NCI-H146 treated with DMSO at 0.1 percent for 48 hours (cell line): ENCODE measurements around the gene PDE7B.

Source experiments
- DNase-seq: peaks from one replicate; lab custom pipeline; 2025; ENCODE audit not compliant: unreplicated experiment; lab: John Stamatoyannopoulos, UW

The PDE7B gene

DNA sequence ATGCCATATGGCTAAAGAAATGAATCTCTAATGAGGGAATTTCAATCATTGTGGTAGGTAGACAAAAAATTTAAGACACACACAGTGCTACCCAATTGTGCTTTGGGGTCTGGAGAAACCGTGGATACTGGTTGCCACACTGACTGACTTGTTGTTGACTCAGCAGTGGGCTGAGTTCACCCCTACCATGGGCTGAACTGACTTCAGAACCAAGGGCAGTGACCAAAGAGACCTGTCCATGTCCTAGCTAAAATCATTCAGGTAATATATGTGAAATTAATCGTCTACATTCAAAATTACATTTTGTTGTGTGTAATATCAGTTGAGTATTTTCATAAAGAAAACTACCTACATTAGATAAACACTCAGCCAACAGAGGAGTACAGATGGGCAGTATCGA is 131.6 kb downstream of the PDE7B start:
- no peak for DNase-seq

DNA sequence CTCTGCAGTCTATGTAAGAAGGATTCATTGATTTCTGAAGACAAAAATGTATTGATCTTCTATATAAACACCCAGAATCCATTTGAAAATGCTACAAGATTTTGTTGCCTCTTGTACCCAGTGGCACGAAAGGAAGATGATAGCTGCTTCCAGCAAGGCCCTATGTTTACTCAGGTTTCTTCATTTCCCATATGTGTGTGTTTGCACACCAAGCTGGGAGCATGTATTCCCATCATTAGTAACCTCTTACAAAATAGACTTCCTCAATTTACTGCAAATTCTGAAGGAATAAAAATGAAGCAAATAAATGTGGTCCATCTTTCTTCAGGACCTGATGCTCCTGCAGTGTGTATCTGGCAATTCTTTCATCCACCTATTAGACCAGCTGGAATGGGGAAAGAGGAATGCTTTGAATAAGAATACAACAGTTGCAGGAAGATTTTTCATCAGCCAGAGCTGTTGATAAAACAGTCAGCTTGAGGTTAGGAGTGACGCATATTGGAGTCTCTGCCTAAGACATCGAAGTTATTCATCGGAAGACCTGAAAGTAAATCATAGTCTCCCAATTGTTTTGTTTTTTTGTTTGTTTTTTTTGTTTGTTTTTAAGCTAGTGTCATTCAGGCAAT is 132.3 kb downstream of the PDE7B start:
- DNase-seq = no peak

DNA sequence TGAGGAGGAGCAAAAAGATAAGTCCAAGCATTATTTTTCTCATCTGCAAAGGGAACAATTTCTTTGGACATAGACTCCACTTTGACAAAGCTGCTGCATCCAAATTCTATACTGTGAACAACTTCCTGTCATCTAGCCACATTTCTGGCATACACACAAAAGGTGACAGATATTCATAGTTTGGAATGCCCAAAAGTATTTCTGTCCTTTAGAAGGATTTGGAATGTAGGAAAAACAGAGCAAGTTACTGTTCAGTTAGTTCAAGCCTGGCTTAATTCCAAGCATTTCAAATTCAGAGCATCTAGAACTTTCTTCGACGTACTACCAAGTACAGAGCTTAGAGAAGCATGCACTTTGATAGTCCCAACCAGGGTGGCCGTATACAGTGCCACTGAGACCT is 134.0 kb downstream of the PDE7B start:
- DNase-seq = no peak

DNA sequence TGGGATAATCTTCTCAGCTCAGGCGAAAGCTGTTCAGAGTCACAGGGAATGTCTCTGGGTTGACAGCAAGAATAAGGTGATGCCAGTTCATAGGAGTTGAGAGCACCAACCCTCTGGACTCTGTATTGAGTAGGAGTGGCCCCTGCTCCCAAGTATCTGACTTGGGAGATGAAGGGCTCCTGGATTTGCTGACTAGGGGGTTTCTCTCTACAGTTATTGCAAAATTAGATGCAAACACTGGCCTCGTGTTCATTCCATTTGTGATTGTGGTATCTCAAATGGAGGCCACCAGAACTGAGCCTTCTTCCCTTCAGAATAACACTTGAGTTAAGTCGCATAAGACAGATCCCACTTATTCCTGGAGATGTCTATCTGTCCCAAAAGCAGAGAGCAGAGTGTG is 135.7 kb downstream of the PDE7B start:
- no peak for DNase-seq

DNA sequence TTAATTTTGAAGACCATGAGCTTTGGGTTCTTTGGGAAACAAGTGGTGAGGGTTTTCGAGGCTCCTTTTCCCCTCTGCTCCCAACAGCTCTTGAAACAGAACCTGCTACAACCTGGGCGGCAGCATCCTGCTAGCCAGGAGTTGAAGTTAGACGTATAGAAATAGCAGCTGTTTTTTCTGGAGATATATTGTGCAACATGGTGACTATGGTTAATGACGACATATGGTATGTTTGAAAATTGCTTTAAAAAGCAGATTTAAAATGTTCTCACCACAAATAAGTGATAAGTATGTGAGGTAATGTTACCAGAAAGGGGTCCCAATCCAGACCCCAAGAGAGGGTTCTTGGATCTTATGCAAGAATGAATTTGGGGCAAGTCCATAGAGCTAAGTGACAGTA is 138.9 kb downstream of the PDE7B start:
- DNase-seq = no peak

DNA sequence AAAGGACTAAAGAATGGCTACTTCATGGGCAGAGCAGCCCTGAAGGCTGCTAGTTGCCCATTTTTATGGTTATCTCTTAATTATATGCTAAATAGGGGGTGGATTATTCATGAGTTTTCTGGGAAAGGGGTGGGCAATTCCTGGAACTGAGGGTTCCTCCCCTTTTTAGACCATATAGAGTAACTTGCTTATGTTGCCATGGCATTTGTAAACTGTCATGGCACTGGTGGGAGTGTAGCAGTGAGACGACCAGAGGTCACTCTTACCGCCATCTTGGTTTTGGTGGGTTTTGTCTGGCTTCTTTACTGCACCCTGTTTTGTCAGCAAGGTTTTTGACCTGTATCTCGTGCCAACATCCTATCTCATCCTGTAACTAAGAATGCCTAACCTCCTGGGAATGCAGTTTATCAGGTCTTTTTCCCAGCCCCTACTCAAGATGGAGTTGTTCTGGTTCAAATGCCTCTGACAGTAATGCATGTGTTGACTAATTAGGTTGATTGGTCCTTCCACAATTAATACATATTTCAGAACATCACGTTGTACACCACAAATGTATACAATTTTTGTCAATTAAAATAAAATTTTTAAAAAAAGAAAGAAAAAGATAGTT is 139.5 kb downstream of the PDE7B start:
- DNase-seq = no peak

DNA sequence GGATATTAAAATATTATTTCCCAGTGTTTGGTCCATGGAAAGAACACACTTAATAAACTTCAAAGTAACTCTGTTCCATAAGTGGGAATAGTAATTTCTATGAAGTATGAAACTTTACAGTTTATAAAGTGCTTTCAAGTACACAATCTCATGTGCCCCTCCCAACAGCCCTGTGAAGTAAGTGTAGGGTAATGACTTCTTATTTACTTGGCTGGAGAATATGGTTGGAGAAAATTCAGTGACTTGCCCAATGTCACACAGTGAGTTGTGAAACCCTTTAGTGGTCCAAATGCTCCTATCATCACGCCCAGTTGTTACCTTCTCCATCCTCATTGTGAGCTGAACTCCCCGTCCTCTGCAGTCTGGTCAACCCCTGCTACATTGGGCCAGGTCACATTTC is 141.2 kb downstream of the PDE7B start:
- no peak for DNase-seq

DNA sequence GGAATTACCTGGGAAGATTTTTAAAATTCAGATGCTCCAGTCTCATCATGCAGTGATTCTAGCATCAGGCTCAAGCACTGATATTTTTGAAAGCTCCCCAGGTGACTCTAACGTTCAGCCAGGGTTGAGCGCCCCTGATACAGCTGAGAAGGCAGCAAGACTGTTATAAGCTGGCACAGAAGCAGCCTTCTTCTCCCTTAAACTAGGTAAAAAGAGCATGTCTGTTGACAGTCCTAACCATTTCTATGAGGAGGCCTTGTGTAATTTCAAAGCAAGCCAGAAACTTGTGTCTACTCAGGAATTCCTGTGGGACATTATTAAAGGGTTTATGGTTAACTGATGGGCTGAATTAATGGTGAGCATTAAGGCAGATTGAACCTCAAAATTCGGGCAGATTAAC is 141.9 kb downstream of the PDE7B start:
- DNase-seq = no peak

DNA sequence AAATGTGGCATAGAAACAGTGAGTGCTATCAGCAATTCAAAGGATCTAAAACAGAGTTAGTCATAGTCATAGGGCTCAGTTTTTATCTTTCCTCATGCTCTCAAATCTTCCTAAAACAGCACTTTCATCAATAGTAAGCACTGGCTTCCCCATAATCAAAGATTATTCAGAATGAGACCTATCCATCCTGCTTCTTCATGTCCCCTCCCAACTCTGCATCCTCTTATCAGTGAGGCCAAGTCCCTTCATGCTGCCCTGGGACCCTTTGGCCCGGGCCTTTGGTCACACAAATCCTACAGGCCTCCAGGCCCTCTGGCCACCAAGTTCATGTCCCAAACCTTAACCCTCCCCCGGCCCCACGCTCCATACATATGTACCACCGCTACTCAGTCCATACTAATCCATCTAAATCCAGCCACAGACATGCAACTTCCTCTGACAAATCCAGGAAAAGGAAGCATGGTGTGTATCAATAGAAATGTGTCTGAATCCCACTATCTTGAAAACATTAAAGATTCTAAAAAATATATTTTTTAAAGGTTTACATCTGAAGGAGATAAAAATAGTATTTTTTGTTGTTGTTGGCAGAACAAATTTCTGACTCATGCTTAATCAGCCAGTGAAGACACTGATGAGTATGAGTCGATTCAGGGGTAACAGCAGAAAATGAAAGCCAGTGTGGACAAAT is 143.5 kb downstream of the PDE7B start:
- no peak for DNase-seq

DNA sequence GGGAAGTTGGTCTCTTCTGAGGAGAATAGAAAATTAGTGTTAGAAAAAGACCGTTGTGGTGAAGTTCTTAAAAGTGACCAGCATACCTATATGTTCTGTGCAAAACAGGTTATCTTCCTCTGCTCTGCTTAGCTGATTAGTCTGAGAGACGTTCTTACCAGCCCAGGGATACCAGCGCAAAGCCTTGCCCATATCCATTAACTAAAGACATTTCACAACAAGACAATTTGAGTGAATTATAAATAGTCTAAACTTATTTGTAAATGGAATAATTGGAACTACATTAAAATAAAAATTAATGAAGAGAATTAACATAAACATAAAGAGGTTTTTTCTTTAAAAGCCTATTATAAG is 144.0 kb downstream of the PDE7B start:
- no peak for DNase-seq

DNA sequence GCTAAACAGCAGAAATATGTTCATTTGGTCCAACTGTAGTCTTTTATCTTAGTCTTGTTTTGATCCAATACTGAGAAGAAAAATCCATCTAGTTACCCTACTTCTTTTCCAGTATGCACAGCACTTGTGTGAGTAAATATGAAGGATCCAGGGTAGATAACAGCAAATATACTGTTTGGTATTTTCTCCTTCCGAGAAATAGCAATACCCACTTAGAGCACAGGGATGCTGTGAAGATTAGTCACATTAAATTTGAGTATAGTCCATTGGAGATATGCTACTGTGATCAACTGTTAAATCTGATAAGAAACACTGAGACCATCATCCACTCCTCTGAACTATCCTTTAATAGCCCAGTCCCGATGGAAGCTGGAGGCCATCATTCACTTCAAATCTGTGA is 145.2 kb downstream of the PDE7B start:
- no peak for DNase-seq

DNA sequence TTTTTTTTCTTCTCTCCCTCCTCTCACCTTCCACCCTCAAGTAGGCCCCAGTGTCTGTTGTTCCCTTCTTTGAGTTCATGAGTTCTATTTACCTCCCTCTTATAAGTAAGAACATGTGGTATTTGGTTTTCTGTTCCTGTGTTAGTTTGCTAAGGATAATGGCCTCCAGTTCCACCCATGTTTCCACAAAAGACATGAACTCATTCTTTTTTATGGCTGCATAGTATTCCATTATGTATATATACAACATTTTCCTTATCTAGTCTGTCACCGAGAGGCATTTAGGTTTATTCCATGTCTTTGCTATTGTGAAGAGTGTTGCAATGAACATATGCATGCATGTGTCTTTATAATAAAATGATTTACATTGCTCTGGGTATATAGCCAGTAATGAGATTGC is 147.9 kb downstream of the PDE7B start:
- no peak for DNase-seq

DNA sequence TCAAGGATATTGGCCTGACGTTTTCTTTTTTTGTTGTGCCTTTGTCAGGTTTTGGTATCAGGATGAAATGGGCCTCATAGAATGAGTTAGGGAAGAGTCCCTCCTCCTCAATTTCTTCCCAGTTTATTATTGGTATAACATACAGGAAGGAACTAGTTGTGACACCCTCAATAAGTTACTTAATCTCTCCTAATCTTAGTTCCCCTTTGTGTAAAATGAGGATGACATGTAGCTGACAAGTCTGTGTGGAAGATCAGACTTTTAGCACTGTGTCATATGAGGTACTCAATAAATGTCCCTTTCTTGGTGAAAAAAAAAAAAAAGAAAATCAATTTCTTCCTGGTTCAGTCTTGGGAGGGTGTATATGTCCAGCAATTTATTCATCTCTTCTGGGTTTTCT is 155.8 kb downstream of the PDE7B start:
- DNase-seq = no peak

DNA sequence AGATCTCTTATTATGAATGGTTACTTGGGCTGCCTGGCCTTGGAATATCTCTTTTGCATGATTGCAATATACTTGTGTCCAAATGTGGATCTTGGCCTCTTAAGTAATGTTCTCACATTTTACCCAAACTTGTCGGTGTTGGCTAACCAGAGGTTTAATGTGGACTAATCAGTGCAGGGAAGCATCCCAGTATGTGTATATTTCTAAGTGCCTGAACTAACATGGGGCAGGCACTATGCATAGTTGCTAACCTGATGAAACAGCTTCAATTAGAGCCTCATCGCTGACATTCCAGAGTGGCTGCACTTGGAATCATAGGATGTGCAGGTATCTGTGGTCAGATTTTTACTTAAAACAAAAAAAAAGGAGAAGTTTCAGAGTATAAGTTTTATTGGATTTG is 160.0 kb downstream of the PDE7B start:
- no peak for DNase-seq

DNA sequence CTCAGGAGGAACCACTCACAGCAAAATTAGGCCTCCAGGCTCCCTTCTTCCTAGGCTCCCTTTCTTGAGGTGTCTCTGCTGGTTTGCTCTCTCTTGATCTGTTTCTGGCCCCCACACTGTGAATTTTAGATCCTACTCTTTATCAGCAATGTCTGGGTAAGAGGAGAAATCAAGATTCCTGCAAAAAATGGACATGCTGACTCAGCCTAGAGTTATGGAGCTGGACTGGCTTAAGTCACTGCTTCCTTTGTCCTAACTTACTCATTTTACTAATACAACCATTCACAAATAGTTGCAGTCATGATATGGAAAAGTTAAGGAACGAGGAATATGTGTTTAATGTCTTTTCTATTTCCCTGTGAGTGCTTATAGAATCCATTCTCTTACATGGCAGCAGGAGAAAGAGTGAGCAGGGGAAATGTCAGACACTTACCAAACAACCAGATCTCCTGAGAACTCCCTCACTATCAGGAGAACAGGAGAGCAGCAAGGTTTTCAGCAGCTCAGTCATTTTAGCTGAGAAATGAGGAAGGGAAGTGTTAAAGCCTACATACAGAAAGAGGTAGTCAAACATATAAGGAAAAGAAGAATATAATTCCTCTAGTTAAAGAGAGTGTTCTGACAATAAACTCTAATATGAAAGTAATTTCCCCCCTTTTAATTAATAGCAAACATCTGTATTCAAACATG is 160.8 kb downstream of the PDE7B start:
- DNase-seq = no peak

DNA sequence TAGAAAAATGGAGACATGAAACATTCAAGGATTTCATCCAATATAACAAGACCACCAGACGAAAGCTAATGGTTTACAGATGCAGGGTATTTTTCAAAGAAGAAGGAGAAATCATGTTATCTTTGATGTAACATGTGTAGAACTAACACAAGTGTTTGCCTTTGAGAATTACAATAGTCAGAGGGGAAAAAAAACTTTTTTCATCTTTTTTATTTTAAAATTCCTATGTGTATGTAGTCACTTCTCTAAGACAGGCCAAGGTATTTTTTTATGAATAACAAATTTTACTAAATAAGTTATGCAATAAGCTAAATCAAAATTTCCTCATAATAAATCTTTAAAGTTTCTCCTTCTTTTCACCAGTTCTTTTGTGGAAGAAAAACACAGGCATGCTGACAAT is 161.4 kb downstream of the PDE7B start:
- no peak for DNase-seq

DNA sequence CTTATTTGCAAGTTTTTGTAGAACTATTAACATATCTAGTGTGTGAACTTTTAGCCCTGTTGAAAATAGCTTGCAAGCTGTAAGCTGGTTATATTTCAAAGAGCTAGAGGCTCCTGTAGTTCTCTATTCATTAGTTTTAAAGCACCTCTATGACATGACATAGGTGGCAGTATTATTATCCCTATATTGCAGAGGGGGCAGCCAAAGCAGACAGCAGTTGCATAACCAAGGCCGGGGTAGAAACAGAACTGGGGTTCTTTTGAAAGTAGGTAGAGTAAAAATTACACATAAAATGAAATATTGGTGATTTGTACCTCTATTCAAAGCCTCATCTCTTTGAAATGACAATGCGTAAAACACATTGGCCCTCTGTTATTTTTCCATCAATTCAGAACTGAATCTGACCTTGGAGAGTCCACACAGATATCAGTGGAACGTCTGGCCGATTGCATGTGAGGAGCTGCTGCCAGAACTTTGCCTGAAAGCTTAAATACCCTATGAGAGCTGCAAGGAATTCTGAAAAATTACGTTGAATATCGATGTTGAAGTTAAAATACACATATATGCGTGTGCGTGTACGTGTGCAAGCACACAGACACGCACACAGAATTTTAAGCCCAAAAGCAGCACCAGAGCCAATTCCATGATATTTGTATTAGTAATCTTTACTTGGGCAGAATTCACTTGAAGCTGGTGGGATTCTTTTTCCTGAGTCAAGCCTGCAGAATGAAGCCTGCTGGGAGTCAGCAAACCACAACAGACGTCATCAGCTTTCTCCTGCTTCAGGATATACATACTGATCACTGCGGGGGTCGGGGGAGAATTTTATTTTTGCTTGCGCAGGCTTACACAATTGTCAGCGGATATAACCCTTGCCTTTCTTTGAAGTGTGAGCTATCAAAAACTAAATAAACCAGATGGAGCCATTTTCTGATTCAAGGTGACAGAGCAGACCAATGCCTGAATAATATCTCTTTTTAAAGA is 163.2 kb downstream of the PDE7B start:
- DNase-seq = no peak

DNA sequence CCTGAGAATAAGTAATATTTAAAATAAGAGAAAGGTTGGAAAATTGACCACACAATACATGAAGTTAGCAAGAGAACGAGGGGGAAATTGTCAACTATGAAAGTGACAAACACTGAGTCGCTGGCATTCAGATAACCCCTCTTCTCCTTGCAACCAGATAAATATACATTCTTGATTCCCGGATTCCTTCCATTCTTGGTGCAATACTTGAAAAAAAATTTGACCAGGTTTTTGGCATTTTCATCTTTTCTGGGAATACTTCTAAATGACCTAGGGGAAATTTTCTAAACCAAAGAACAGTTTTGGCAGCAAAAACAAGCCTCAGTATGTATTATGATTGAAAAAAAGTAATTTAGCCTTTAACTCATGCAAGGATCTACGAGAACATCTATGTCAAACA is 164.0 kb downstream of the PDE7B start:
- no peak for DNase-seq

DNA sequence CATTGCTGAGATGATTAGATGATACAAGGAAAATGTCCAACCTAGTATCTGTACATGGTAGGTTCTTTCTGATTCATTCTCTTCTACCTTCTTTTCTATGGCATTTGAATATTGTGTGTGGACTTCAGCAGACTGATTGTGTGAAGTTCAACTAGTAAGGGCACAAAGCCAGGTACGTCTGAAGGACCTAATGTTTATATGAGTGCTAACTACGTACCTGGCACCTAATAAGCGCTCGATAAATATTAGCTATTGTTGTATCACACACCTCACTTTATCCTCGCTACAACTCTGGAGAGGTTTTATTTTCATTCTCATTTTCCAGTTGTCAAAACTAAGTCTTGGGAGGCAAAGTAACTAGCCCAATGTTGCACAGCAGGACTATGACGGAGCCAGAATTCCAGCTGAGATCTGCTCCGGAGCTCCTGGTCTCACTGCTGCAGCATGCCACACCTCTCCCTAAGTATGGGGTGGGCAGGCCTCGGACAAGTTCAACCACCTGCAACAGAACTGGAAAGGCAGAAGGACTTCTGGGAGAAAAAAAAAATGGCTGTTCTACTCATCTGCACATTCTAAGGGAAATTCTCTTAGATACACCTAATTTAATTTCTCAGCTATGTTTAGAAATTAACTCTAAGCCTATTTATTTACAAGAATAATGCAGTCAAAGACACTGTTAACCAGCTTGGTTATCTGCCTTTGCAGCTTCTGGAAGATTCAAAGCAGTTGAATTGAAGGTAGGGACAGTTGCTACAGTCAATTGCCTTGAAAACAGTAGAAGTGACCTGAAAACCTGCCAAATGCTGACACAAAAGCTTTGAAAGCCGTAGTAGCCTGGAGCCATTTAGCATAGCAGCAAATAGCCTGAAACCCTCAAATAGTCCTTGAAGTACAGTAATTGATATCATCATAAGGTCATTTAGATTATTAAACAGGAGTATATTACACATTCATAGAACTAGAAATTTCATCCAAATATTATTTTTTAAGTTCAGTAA is 165.0 kb downstream of the PDE7B start:
- no peak for DNase-seq

DNA sequence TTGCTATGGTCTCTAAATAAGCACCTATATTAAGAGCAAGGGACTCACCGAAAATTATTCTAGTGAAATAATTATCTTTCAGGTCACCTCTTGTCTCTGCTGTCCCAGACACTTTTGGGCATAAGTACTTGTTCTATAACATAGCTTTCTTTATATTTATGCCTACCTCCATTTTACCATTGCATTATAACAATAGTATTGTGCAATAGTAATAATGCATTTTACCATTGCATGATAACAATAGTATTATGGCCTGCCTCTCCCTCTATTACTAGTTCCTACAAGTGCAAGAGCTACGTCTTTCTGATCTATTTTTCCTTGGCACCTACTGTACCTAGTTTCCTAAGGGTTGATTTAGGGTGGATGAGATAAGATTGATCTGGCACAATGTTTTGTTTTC is 169.2 kb downstream of the PDE7B start:
- no peak for DNase-seq
